NCI-H460 (cell line): ENCODE results near the gene TRIAP1. TPM values are rescaled to one million over a fixed set of nuclear protein-coding genes. Genes with fewer than 3 reads are reported as not detected.

Experiments
- DNase-seq: peaks from one replicate; pipeline ENCODE4 v3.0.0-alpha.2; 2016; ENCODE audit warnings: low read depth; ENCODE audit errors: extremely low read depth
- total RNA-seq: library from RNA; depleted of rRNA; stranded (reverse); fragments of >200 nt; shearing (Covaris generic); gene quantifications from 2 replicates; pipeline ENCODE4 v1.2.3, GENCODE V29; 2014

Gene TRIAP1
- total RNA-seq, 1 experiment from 2014 or later = 91.3 TPM

- peak; percentile 99 for DNase-seq
These were observed 8.3 kb downstream of the TRIAP1 start, which contains the start of gene COX6A1 for GRCh38 chr12:120437735-120438494. Gene COX6A1 (plus strand): TSS chr12:120438113. CDS start chr12:120438127, 14 bp downstream.

GRCh38 chr12:120432772-120433525 is 13.2 kb downstream of the TRIAP1 start:
- no peak for DNase-seq

GRCh38 chr12:120429368-120429767 is 16.8 kb downstream of the TRIAP1 start:
- no peak for DNase-seq

GRCh38 chr12:120428597-120429229 is 17.5 kb downstream of the TRIAP1 start:
- DNase-seq = no peak

- no peak for DNase-seq
These were observed 20.4 kb downstream of the TRIAP1 start for GRCh38 chr12:120425797-120426196.

GRCh38 chr12:120422892-120423456 is 23.2 kb downstream of the TRIAP1 start:
- DNase-seq = no peak

- no peak for DNase-seq
These were observed 24.5 kb downstream of the TRIAP1 start for GRCh38 chr12:120421701-120422100.

GRCh38 chr12:120417917-120418580 is 28.1 kb downstream of the TRIAP1 start:
- DNase-seq = no peak

GRCh38 chr12:120416490-120417216 is 29.5 kb downstream of the TRIAP1 start:
- no peak for DNase-seq

- no peak for DNase-seq
These were observed 32.1 kb downstream of the TRIAP1 start for GRCh38 chr12:120413901-120414695.

GRCh38 chr12:120412421-120412820 is 33.8 kb downstream of the TRIAP1 start:
- DNase-seq = no peak

GRCh38 chr12:120408771-120409170 is 37.4 kb downstream of the TRIAP1 start:
- DNase-seq = no peak

- DNase-seq = no peak
These were observed 39.6 kb downstream of the TRIAP1 start for GRCh38 chr12:120406553-120406952.

- DNase-seq = no peak
These were observed 40.1 kb downstream of the TRIAP1 start for GRCh38 chr12:120406069-120406468.

- DNase-seq = no peak
These were observed 41.9 kb downstream of the TRIAP1 start for GRCh38 chr12:120404271-120404670.

- no peak for DNase-seq
These were observed 42.3 kb downstream of the TRIAP1 start for GRCh38 chr12:120403869-120404268.

GRCh38 chr12:120402217-120402616 is 44.0 kb downstream of the TRIAP1 start:
- no peak for DNase-seq

- no peak for DNase-seq
These were observed 46.7 kb downstream of the TRIAP1 start for GRCh38 chr12:120399531-120399930.
